Upper lobe of left lung (tissue), 6 donors: Measurements from ENCODE around the gene HRH1. TPM values are rescaled to one million over a fixed set of nuclear protein-coding genes. Genes with fewer than 3 reads are reported as not detected.

ENCODE experiments used
- ATAC-seq, 2 donors: fragments of 200-7000 bp; cut with Tn5 transposase; one replicate each; pipeline ENCODE4 v1.9.1; 2022; ENCODE audit warnings: mild to moderate bottlenecking in 2 of 2, moderate library complexity in 2 of 2; ENCODE audit not compliant: low FRiP score in 2 of 2
- DNase-seq, 2 donors: peaks; one replicate each; pipeline ENCODE4 v3.0.0-alpha.2; 2019 to 2020
- H3K27ac ChIP-seq, 4 donors: fragments of 200-600 bp; sonication (generic); one replicate each; pipeline ENCODE4 v1.5.1; 2016 to 2019
- H3K27me3 ChIP-seq, 4 donors: fragments of 200-600 bp; sonication (generic); one replicate each; pipeline ENCODE4 v1.5.1; 2017 to 2019
- H3K36me3 ChIP-seq, 4 donors: fragments of 200-600 bp; sonication (generic); one replicate each; pipeline ENCODE4 v1.5.1; 2016 to 2019
- H3K4me1 ChIP-seq, 4 donors: fragments of 200-600 bp; sonication (generic); one replicate each; pipeline ENCODE4 v1.5.1; 2018 to 2019
- H3K4me3 ChIP-seq, 4 donors: fragments of 200-600 bp; sonication (generic); one replicate each; pipeline ENCODE4 v1.5.1; 2017 to 2019; ENCODE audit warnings: mild to moderate bottlenecking in 2 of 4, moderate library complexity in 1 of 4
- H3K9me3 ChIP-seq, 4 donors: fragments of 200-600 bp; sonication (generic); one replicate each; pipeline ENCODE4 v1.5.1; 2018 to 2019
- EP300 ChIP-seq, 4 donors: sonication (generic); formaldehyde crosslinking; IDR thresholded peaks; one replicate each; pipeline ENCODE4 v1.5.1; 2017; ENCODE audit warnings: antibody characterized with exemption in 4 of 4, control low read depth in 2 of 4
- POLR2A ChIP-seq, 4 donors: fragments of 450-650 bp; IDR thresholded peaks; one replicate each; pipeline ENCODE4 v1.5.1; 2016 to 2017; ENCODE audit warnings: antibody characterized with exemption in 4 of 4, mild to moderate bottlenecking in 2 of 4
- POLR2AphosphoS5 ChIP-seq, 2 donors: sonication (generic); formaldehyde crosslinking; IDR thresholded peaks; one replicate each; pipeline ENCODE4 v1.5.1; 2017; ENCODE audit warnings: antibody characterized with exemption in 2 of 2
- WGBS, 2 donors: methylation state at CpG; one replicate each; pipeline ENCODE4 v1.1.5; 2017 to 2018; 5-methylcytosine and 5-hydroxymethylcytosine counted together
- total RNA-seq, 6 donors: library from RNA; depleted of rRNA in 4 of 6; stranded (reverse); fragments of >200 nt in 4 of 6; gene quantifications; one replicate each; pipeline versions ENCODE4 v1.1.0 to v1.2.1, GENCODE V29; 2016 to 2021
- TF ChIP-seq, protein P1 (sequence below), 6 experiments: fragments of 450-650 bp in 4 of 6; fragments of 200-600 bp in 2 of 6; sonication (generic) in 2 of 6; IDR thresholded peaks; one replicate each; pipeline ENCODE4 v1.5.1; 2016 to 2019; ENCODE audit warnings: antibody characterized with exemption in 6 of 6
- donor health status: DM: no; HTN: no; CAD: no; lungs with moderate emphysema.
- donor health status: DM: no; HTN: yes; CAD: no; lungs with severe emphysema.

Gene HRH1
- total RNA-seq, 6 donors from 2014 or later = 2.9 to 13.4 (median 3.7) TPM

DNA sequence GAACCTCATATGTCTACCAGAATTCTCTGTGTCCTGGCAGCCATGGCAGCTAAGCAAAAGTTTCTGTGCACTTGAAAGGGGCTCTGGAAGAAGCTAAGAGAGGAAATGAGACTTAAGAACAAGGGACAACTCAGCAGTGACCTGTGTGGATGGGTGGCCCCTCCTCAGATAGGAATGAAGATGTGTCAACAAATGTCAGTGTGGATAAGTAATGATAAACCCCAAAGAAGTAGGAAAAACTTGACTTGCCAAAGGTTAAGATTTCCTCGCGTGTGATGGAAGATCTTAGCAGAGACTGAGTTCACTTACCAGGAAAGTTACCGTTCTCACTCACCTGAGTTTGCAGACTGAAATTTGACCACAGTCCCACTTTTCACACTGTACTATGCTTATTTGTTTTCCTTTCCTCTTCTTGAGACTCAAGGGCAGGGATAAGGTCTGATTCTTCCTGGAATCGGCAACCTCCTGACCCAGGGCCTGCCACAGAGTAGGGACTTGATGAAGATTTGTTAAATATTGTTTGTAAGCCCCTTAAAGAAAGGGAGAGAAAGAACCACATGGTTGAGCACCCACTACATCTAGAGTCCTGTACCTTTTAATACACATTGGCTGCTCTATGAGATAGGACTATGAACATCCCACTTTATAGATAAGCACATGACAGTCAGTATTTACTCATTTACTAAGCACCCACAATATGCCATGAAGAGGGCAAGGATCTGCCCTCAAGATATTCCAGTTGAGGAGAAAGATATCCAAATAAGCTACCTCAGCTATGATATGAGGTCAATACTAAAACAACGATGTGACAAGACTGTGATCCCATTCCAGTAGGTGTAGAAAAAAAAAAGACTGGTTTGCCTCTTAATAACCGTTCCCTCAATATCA is 7.3 kb upstream of the HRH1 start:
- H3K27ac ChIP-seq = no peak overlapping the region
- peak in 1 of 2 donors; percentile 13 for ATAC-seq
- H3K4me3 ChIP-seq = no peak overlapping the region
- TF ChIP-seq POLR2AphosphoS5 (IDR thresholded peaks at IDR 0.05) (no peak), EP300 (IDR thresholded peaks at IDR 0.05) (no peak)
- 71 to 76% methylated on average over 6 of the region's 6 CpGs for WGBS, 2 donors
- H3K9me3 ChIP-seq = no peaks in the 10 kb centered on the region
- H3K36me3 ChIP-seq = no peaks in the 10 kb centered on the region
- H3K27me3 ChIP-seq = no peaks in the 10 kb centered on the region
- peaks cover 0 to 13% (median 0%) of the 10 kb centered on the region in 4 donors for H3K4me1 ChIP-seq
- DNase-seq = no peak

DNA sequence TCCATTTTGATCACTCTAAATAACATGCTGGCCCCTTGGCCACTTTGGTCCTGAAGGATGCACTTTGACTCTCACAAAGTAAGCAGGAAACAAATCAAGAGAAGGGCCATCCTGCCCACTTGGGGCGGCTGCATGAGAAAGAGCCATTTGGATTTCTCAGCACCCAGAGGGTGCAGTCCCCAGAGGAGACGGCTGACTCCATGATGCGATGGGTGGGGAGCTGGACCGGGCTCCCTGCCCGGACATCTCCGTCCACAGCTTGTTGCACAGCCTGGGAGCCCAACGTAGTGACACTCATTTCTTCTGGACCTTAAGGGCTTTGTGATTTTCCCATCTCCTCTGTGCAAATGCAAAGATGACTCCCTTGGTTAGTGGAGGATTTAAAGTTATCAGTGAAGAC is 4.0 kb upstream of the HRH1 start:
- no peak for TF ChIP-seq POLR2AphosphoS5 (IDR thresholded peaks at IDR 0.05)
- no peak for TF ChIP-seq POLR2A (IDR thresholded peaks at IDR 0.05)
- TF ChIP-seq, protein P1, sequence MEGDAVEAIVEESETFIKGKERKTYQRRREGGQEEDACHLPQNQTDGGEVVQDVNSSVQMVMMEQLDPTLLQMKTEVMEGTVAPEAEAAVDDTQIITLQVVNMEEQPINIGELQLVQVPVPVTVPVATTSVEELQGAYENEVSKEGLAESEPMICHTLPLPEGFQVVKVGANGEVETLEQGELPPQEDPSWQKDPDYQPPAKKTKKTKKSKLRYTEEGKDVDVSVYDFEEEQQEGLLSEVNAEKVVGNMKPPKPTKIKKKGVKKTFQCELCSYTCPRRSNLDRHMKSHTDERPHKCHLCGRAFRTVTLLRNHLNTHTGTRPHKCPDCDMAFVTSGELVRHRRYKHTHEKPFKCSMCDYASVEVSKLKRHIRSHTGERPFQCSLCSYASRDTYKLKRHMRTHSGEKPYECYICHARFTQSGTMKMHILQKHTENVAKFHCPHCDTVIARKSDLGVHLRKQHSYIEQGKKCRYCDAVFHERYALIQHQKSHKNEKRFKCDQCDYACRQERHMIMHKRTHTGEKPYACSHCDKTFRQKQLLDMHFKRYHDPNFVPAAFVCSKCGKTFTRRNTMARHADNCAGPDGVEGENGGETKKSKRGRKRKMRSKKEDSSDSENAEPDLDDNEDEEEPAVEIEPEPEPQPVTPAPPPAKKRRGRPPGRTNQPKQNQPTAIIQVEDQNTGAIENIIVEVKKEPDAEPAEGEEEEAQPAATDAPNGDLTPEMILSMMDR (IDR thresholded peaks at IDR 0.05) = no peak
- no peak for TF ChIP-seq EP300 (IDR thresholded peaks at IDR 0.05)
- ATAC-seq (no peak), DNase-seq (peak in 1 of 2 donors; percentile 38)
- H3K9me3 ChIP-seq = no peaks in the 10 kb centered on the region
- WGBS, 2 donors = 64 to 85% methylated on average over 3 to 7 of the region's 7 CpGs
- peaks cover 0 to 4% (median 0%) of the 10 kb centered on the region in 4 donors for H3K27me3 ChIP-seq
- H3K4me3 ChIP-seq = no peak overlapping the region
- H3K4me1 ChIP-seq = peaks cover 11 to 15% (median 13%) of the 10 kb centered on the region in 4 donors
- no peaks in the 10 kb centered on the region for H3K36me3 ChIP-seq
- no peak overlapping the region for H3K27ac ChIP-seq

DNA sequence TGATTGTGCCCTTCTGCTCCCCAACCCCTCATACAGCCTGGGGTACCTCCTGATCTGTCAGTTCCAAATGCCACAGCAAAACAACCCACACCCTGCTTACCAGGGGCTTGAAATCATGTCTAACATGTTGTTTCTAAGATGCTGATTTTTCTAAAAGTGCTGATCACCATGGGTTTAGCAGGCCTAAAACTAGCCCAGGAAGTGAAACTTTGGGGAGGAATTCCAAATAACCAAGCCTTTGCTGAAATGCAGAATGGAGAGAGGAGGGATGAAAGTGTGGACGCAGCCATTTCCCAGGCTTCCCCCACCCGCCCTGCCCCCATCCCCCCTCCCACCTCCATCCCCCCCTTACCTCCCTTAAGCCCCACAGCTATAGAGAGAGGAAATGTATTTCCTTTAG is 2.0 kb upstream of the HRH1 start:
- TF ChIP-seq POLR2A (IDR thresholded peaks at IDR 0.05) (no peak), POLR2AphosphoS5 (IDR thresholded peaks at IDR 0.05) (no peak), EP300 (IDR thresholded peaks at IDR 0.05) (no peak)
- TF ChIP-seq, protein P1 (IDR thresholded peaks at IDR 0.05) = no peak
- Histone ChIP-seq H3K27me3 (peaks cover 0 to 4% (median 0%) of the 10 kb centered on the region in 4 donors), H3K4me3 (no peak overlapping the region), H3K9me3 (no peaks in the 10 kb centered on the region), H3K4me1 (peaks cover 10 to 19% (median 17%) of the 10 kb centered on the region in 4 donors), H3K27ac (no peak overlapping the region), H3K36me3 (no peaks in the 10 kb centered on the region)
- WGBS, 2 donors = 61 to 69% methylated on average over 2 of the region's 2 CpGs
- ATAC-seq = no peak
- no peak for DNase-seq

DNA sequence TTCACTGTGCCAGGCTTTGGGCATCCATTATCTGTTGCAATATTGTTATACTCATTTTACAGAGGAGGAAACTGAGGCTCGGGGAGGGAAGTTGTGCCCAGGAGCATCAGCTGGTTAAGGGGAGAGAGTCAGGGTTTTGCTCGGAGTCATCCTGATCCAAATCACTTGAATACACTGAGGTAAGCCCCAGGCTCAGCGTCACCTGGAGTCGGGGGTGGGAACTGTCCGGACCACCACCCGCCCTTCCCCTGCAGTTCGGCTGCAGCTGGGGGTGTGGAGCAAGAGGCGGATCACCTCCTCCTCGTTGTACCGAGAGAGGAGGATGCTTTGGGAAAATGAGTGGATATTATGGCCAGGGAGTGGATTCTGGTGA is 646 bp downstream of the HRH1 start:
- ATAC-seq = peak in 1 of 2 donors; percentile 11
- Histone ChIP-seq H3K27me3 (peaks cover 0 to 4% (median 0%) of the 10 kb centered on the region in 4 donors), H3K27ac (peak overlapping the region; percentile 7 to 67 (median 59)), H3K36me3 (no peaks in the 10 kb centered on the region), H3K4me1 (peaks cover 18 to 30% (median 26%) of the 10 kb centered on the region in 4 donors), H3K9me3 (no peaks in the 10 kb centered on the region), H3K4me3 (peak overlapping the region; percentile 28 to 61 (median 51))
- DNase-seq = peak in 1 of 2 donors; percentile 47
- TF ChIP-seq POLR2AphosphoS5 (IDR thresholded peaks at IDR 0.05) (no peak), EP300 (IDR thresholded peaks at IDR 0.05) (no peak), POLR2A (IDR thresholded peaks at IDR 0.05) (no peak)
- TF ChIP-seq, protein P1 (IDR thresholded peaks at IDR 0.05) = no peak
- WGBS, 2 donors = 5 to 10% methylated on average over 9 to 10 of the region's 10 CpGs

DNA sequence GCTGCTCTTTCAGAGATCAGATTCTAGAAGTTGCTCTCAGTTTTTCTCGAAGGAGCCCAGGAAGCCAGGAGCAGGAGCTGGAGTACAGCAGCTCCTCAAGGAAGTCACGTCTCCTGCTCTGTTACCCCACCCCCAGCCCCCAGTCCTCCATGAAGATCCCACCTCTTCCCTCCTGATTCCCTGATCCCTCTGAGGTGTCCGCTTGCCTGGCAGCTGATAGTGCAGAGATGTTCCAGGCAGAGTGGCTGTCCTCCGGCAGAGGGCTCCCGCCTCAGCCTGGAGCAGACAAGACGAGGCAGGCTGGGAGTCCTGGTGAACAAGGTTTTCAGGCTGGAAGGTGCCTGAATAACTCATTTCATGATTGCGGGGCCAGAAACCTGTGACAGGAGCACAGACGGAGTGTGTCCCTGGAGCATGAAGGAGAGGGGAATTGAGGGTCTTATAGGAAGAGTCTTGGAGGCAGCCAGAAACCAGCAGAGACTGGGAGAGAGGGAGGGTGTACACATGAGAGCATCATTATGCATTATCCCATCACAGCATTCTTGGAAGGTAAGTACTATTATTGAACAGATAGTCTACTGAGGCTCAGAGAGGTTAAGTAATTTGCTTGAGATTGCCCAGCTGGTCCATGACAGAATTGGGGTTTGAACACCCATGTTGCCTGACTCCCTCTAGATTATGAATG is 1.2 kb downstream of the HRH1 start:
- Histone ChIP-seq H3K9me3 (no peaks in the 10 kb centered on the region), H3K27me3 (peaks cover 0 to 4% (median 0%) of the 10 kb centered on the region in 4 donors), H3K36me3 (no peaks in the 10 kb centered on the region), H3K4me3 (peak overlapping the region in 3 of 4 donors; percentile 43 to 61 (median 59)), H3K4me1 (peaks cover 21 to 35% (median 31%) of the 10 kb centered on the region in 4 donors), H3K27ac (peak overlapping the region; percentile 7 to 67 (median 59))
- 15 to 31% methylated on average over 2 to 8 of the region's 8 CpGs for WGBS, 2 donors
- DNase-seq = peak in 1 of 2 donors; percentile 64
- ATAC-seq = peak; percentile 73 to 86
- TF ChIP-seq POLR2AphosphoS5 (IDR thresholded peaks at IDR 0.05) (no peak), POLR2A (IDR thresholded peaks at IDR 0.05) (no peak), EP300 (IDR thresholded peaks at IDR 0.05) (no peak)
- TF ChIP-seq, protein P1 (IDR thresholded peaks at IDR 0.05) = peak; percentile 52 to 60 (median 57)
